NCI-H2081 treated with DMSO at 0.1 percent for 48 hours (cell line): ENCODE measurements around the gene RALGAPA2.
A peak's percentile ranks its signal among the peaks of the same experiment; 100 is the strongest.
"Not testable (repeated sequence)": the region's sequence is repeated elsewhere in the genome, so short reads cannot be mapped to it uniquely, and the experiment has no call there.

Source experiments
- DNase-seq: peaks from one replicate; lab custom pipeline; 2025; lab: John Stamatoyannopoulos, UW

RALGAPA2 gene

DNA sequence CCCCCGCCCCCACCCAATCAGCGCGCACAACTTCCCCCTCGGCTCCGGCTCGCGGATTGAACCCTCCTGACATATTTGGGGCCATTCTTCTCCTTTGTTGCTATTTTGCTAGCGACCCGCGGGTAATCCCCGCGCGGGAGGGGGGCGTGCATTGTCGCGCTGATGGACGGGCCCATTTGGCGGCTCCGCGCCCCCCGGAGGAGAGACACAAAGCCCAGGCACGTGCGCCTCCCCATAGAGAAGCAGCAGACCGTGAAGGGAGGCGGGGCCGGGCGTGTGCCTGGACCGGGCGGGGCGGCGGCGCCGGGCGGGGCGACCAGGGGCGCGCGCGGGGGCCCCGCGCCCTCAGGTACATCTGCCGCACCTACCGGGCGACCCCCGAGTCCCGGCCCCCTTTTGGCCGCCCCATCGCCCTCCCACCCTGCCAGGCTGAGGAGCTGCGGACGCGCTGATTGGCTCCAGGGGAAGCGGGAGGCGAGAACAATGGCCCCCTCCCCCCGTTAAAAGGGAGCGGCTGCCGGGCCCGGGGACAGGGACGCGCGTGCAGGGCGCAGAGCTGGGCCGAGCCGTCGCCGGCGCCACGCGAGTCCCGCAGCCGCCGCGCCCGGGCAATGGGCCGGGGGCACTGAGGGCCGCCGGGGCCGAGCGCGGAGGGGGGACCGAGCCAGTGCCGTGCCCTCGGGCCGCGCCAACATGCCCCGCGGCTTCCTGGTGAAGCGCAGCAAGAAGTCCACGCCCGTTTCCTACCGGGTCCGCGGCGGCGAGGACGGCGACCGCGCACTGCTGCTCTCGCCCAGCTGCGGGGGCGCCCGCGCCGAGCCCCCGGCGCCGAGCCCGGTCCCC, 344.6 kb downstream of the RALGAPA2 start, which contains the start of gene INSM1:
Gene INSM1, plus strand, starts transcription at position 530 of the 843 bp plus-strand sequence. Its CDS starts 164 bp downstream, at position 694.
- DNase-seq, result peak; percentile 89

DNA sequence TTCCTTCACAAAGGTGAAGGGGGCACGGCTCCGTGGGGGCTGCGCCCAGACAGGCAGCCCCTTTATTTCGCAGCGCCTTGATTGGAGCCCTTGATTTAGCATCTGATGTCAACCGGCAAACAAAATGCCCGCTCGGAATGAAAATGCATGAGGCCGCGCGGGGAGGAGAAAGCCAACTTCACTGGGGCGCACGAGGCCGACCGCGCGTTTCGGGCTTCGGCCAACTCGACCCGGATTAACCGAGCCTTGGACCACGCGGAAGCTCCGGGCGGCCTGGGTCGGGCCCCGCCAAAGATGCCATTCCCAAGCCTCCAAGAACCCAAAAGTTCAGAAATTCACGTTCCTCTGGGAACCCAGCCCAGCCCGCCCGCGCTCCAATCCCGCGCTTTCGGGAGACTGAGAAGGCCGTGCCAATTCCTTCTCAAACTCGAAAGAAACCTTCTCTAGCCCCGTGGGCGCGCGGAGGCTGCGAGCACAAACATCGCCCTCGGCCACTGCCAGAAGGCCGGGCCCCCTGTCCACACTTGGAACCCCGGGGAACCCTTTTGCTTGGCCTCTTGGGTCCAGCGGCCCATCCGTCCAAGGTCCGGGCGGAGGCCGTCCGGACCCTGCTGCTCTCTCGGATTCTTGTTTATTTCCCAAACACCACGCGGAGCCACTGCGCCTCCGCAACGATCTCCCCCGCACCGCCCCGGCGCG, 345.4 kb downstream of the RALGAPA2 start:
- no peak for DNase-seq

GRCh38 chr20:20366551-20366875, 345.9 kb downstream of the RALGAPA2 start:
- no peak for DNase-seq

DNA sequence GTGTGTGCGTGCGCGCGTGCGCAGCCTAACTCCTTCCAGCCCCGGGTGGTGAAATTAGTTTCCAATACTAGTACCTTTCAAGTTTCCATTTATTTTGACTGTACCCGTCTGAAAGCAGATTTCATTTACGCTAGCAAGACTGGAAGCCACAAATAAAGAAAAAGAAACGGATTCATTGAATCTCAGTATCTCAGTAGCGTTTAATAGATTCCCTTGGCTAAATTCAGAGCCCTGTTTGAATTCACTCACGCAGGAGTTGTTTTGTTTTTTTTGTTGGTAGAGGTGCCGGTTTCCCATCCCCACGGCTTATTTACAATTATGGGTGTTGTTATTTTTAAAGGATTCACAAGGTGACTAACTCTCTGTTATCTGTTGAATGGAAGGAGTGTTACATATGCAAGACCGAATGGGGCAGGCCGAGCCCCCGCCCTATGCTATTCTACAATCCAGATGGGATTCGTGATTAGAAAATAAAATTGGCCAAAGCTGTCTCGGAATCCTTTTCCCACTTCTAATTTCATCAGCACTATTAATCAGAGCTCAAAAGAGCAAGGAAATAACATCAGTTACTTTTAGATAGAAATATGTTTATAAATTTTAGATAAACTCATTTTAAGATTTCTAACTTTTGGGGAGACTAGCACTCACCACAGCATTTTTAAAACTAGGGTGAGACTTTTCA, 346.8 kb downstream of the RALGAPA2 start:
- no peak for DNase-seq

GRCh38 chr20:20364593-20365479, 347.6 kb downstream of the RALGAPA2 start:
- DNase-seq, result no peak

- peak; percentile 70 for DNase-seq
Observed at GRCh38 chr20:20363799-20364592, 348.4 kb downstream of the RALGAPA2 start.

GRCh38 chr20:20363434-20363798, 349.0 kb downstream of the RALGAPA2 start:
- no peak for DNase-seq

DNA sequence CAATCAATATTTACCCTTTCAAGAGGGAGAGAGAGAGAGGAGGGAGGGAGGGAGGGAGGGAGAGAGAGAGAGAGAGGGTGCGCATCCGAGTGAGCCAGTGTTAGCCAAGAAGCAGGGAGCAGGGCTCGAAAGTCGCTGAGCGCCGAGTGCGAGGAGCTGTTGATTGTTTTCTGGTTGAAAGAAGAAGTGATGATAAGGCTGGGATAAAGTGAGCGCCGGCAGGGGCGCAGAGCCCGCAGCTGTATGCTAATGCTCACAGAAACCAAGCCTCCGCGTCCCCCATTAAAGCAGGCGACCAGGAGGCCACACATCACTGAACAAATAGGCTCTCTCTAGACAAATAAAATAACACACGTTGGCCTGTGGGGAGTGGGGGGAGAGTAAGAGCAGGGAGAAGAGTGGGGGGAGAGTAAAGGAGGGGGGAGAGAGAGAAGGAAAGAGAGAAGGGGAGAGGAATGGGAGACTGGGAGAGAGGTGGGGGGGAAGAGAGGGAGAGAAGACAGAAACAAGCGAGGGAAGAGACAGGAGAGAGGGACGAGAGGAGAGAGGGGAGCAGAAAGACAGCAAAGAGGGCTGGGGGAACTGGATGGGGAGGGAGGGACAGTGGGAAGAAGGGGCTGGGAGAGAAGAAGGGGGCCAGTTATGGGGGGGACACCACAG, 349.5 kb downstream of the RALGAPA2 start:
- peak; percentile 91 for DNase-seq

GRCh38 chr20:20360464-20360863, 352.0 kb downstream of the RALGAPA2 start:
- peak; percentile 55 for DNase-seq

GRCh38 chr20:20359628-20360027, 352.8 kb downstream of the RALGAPA2 start:
- no peak for DNase-seq

DNA sequence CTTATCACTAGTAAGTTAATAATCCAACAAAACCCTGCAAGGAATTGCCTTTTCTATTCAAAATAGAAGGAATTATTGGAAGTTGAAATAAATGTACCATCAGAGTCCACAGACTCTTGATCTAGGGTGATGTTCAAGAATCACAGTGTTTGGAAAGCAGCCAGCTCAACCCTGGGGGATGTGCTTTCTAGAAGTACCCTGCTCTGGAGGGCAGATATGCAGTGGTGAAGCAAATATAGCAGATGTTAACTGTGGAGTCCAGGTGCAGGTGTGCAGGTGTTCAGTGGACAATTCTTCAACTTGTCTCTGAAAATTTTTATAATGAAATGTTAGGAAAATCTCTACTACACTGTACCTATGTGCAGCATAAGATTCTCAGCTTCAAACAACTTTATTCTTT, 353.6 kb downstream of the RALGAPA2 start:
- no peak for DNase-seq

DNA sequence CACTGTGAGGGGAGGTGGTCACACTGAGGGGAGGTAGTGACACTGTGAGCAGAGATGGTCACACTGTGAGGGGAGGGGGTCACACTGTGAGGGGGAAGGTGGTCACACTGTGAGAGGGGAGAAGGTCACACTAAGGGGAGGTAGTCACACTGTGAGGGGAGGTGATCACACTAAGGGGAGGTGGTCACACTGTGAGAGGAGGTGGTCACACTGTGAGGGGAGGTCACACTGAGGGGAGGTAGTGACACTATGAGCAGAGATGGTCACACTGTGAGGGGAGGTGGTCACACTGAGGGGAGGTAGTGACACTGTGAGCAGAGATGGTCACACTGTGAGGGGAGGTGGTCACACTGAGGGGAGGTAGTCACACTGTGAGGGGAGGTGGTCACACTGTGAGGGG, 356.9 kb downstream of the RALGAPA2 start:
- DNase-seq, result not testable (repeated sequence)

DNA sequence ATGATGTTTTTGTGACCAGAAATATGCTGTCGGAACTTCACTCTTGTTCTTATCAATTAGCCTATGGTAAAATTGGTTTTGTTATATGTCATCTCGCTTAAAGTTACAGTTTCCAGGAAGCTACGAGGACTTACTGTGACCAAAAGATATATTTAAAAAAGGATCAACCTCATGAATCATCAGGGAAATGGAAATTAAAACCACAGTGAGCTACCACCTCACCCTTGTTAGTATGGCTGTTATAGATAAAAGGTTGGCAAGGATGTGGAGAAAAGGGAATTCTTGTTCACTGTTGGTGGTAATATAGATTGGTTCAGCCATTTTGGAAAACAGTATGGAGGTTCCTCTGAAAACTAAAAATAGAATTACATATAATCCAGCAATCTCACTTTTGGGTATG, 358.9 kb downstream of the RALGAPA2 start:
- no peak for DNase-seq

DNA sequence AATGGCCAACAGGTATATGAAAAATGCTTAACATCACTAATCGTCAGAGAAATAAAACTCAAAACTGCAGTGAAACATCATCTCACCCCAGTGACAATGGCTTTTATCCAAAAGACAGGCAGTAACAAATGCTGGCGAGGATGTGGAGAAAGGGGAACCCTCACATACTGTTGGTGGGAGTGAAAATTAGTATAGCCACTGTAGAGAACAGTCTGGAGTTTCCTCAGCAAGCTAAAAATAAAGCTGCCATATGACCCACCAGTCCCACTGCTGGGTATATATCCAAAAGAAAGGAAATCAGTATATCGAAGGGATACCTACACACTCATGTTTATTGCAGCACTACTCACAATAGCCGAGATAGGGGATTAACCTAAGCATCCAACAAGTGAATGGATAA, 368.0 kb downstream of the RALGAPA2 start:
- DNase-seq, result no peak

GRCh38 chr20:20343932-20344331, 368.5 kb downstream of the RALGAPA2 start:
- no peak for DNase-seq
